BLaER1 treated with 17β-estradiol and CSF1 and Interleukin-3, amounts not matched to agents 10 nM and 100 nM (cell line): ENCODE results near the gene NECAB3.
"Not testable (repeated sequence)": the region's sequence is repeated elsewhere in the genome, so short reads cannot be mapped to it uniquely, and the experiment has no call there.

Source experiments
- H3K27ac ChIP-seq, 11 experiments: shearing (Covaris generic); formaldehyde crosslinking; 2 replicates each; pipeline ENCODE4 v1.8.1; 2022
- H3K27me3 ChIP-seq, 11 experiments: shearing (Covaris generic); formaldehyde crosslinking; 2 replicates each; pipeline ENCODE4 v1.8.1; 2022
- H3K36me3 ChIP-seq, 11 experiments: shearing (Covaris generic); formaldehyde crosslinking; 2 replicates each; pipeline ENCODE4 v1.8.1; 2022
- H3K4me1 ChIP-seq, 10 experiments: shearing (Covaris generic); formaldehyde crosslinking; 2 replicates each; pipeline ENCODE4 v1.8.1; 2022
- H3K4me2 ChIP-seq, 11 experiments: shearing (Covaris generic); formaldehyde crosslinking; 2 replicates each; pipeline ENCODE4 v1.8.1; 2022
- H3K4me3 ChIP-seq, 10 experiments: shearing (Covaris generic); formaldehyde crosslinking; 2 replicates each; pipeline ENCODE4 v1.8.1; 2022
- H3K9ac ChIP-seq, 11 experiments: shearing (Covaris generic); formaldehyde crosslinking; 2 replicates each; pipeline ENCODE4 v1.8.1; 2022
- H3K9me3 ChIP-seq, 11 experiments: shearing (Covaris generic); formaldehyde crosslinking; replicated peaks in 1 of 11; 2 replicates each; pipeline ENCODE4 v1.8.1; 2022
- H4K20me1 ChIP-seq, 11 experiments: shearing (Covaris generic); formaldehyde crosslinking; 2 replicates each; pipeline ENCODE4 v1.8.1; 2022
- Cebpa-rat ChIP-seq, 11 experiments: shearing (Covaris generic); IDR thresholded peaks; 2 replicates each; pipeline ENCODE4 v1.8.1; 2022

The NECAB3 gene

DNA sequence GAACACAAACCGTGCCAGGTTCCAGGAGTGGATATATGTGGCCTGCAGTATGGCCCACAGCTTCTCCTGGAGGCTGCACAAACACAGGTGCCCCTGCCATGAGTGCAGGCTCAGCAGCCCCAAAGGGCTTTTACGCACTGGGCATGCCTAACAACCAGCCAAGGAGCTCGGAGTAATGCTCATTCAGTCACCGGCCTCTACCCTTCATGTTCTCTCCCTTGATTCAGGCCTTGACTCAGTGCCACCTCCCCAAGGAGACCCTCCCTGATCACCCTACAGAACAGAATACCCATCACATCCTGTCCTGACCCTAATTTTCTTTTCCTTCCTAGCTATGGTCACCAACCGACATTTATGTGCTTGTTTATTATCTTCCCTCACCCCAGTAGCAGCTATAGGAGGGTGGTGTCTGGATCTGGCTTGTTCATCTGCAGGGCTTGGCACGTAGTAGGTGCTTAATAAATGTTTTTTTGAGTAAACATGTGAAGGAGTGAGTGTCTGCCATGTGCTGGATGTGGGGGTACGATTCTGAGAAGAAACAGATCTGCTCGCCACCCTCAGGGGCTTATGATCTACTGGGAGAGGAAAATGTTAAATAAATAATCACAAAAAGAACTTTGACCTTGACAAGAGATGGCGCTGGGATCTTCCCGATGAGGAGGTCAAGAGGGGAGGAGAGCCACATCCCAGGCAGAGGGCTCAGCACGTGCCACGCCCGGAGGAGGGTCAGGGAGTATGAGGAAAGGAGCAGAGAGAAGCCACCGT, 36.6 kb upstream of the NECAB3 start:
- no peaks in the 10 kb centered on the region for H3K36me3 ChIP-seq
- no peak for TF ChIP-seq Cebpa-rat (IDR thresholded peaks at IDR 0.05)
- H3K27ac ChIP-seq = no peak overlapping the region
- no peaks in the 10 kb centered on the region for H3K27me3 ChIP-seq
- no peaks in the 10 kb centered on the region for H4K20me1 ChIP-seq
- no peak overlapping the region for H3K4me2 ChIP-seq
- H3K9me3 ChIP-seq = no peaks in the 10 kb centered on the region
- H3K4me1 ChIP-seq = no peaks in the 10 kb centered on the region; a peak in 1 of 20 replicates
- H3K9ac ChIP-seq = no peak overlapping the region
- no peak overlapping the region for H3K4me3 ChIP-seq

DNA sequence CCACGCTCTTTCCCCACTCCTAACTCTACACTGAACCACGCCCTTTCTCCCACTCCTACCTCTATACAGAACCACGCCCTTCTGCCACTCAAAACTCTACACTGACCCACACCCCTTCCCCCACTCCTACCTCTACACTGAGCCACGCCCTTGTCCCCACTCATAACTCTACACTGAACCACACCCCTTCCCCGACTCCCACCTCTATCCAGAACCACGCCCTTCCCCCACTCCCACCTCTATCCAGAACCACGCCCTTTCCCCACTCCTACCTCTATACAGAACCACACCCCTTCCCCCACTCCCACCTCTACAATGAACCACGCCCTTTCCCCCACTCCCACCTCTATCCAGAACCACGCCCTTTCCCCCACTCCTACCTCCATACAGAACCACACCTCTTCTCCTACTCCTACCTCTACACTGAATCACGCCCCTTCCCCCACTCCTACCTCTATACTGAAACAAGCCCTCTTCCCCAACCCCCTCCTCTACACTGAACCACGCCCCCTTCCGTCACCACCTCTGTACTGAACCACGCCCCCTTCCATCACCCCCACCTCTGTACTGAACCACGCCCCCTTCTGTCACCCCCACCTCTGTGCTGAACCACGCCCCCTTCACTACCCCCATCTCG, 35.8 kb upstream of the NECAB3 start:
- Histone ChIP-seq H3K4me1 (no peaks in the 10 kb centered on the region; a peak in 1 of 20 replicates), H3K27me3 (no peaks in the 10 kb centered on the region), H4K20me1 (no peaks in the 10 kb centered on the region), H3K27ac (no peak overlapping the region), H3K9me3 (no peaks in the 10 kb centered on the region), H3K4me2 (no peak overlapping the region), H3K4me3 (no peak overlapping the region), H3K36me3 (no peaks in the 10 kb centered on the region), H3K9ac (no peak overlapping the region)
- TF ChIP-seq Cebpa-rat (IDR thresholded peaks at IDR 0.05) = no peak

DNA sequence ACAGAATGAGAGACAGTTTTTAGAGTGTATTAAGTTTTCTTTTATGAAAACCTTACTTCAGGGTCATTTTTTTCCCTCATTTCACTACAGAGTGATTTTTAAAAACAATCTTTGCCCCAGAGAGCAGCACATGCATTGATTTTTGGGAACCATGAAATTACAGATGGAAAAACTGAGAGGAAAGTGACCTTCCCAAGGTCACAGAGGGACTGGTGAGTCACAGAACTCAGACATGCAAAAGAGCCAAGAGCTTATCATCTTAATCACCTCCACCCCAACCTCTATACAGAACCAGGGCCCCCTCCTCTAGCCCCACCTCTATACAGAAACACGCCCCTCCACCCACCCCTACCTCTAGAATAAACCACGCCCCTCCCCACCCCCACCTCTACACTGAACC, 35.2 kb upstream of the NECAB3 start:
- no peak overlapping the region for H3K4me2 ChIP-seq
- no peaks in the 10 kb centered on the region for H3K9me3 ChIP-seq

DNA sequence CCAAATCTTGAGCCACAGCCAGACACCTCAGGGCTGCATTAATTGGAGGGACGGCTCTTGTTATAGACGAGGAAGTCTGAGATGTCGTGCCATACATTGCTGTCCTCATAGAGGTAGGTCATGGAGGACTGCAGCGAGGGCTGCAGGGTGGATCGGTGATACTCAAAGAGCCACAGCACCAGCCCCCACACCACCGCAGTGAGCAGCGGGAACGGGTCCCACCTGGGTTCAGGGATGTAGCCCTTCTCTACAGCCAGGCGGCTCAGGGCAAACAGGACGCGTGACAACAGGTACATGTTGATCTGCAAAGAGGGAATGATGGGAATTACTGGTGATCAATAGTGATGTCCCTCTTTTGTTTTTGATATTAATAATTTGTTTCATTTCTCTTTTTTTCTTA, 33.4 kb upstream of the NECAB3 start:
- no peaks in the 10 kb centered on the region for H3K36me3 ChIP-seq
- no peak overlapping the region for H3K4me3 ChIP-seq
- TF ChIP-seq Cebpa-rat (IDR thresholded peaks at IDR 0.05) = no peak
- H3K4me1 ChIP-seq = peaks cover 0 to 11% (median 8%) of the 10 kb centered on the region in 10 experiments; a peak in 13 of 20 replicates
- no peak overlapping the region for H3K27ac ChIP-seq
- no peak overlapping the region for H3K9ac ChIP-seq
- no peaks in the 10 kb centered on the region for H4K20me1 ChIP-seq
- H3K4me2 ChIP-seq = no peak overlapping the region
- H3K9me3 ChIP-seq = no peaks in the 10 kb centered on the region
- H3K27me3 ChIP-seq = no peaks in the 10 kb centered on the region

More for the DNA sequence above, 35.2 kb upstream of the NECAB3 start:
- Histone ChIP-seq H4K20me1 (no peaks in the 10 kb centered on the region), H3K4me1 (no peaks in the 10 kb centered on the region; a peak in 1 of 20 replicates), H3K9ac (no peak overlapping the region), H3K4me3 (no peak overlapping the region), H3K36me3 (no peaks in the 10 kb centered on the region), H3K27me3 (no peaks in the 10 kb centered on the region), H3K27ac (no peak overlapping the region)
- TF ChIP-seq Cebpa-rat (IDR thresholded peaks at IDR 0.05) = no peak

DNA sequence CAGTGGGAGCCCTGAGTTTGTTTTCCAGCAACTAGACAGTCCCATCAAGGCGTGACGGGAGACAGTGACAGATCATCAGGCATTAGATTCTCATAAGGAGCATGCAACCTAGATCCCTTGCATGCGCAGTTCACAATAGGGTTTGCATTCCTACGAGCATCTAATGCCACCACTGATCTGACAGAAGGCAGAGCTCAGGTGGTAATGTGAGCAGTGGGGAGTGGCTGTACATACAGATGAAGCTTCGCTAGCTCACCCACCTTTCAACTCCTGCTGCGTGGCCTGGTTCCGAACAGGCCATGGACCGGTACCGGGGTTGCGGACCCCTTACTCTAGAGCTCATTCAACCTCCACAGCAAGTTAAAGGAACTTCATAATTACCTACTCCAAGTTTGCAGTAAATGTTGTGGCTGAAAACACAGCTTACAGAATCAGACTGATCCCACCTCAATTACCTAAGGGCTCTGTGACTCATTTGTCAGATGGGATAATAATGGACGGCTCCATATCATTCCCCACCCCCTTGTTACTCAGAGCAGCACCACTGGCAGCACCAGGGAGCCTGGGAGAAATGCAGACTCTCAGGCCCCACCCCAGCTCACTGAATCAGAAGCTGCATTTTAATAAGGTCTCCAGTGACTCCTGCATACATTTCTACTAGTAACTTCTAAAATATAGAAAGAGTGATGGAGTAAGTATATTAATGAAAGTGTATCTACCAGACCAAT, 30.1 kb upstream of the NECAB3 start:
- H3K4me1 ChIP-seq = peaks cover 0 to 16% (median 9%) of the 10 kb centered on the region in 10 experiments; a peak in 13 of 20 replicates
- H4K20me1 ChIP-seq = no peaks in the 10 kb centered on the region
- H3K27ac ChIP-seq = no peak overlapping the region
- no peaks in the 10 kb centered on the region for H3K27me3 ChIP-seq
- TF ChIP-seq Cebpa-rat (IDR thresholded peaks at IDR 0.05) = no peak
- peaks cover 15 to 25% (median 19%) of the 10 kb centered on the region in 11 experiments; a peak in 21 of 22 replicates for H3K9me3 ChIP-seq
- no peak overlapping the region for H3K9ac ChIP-seq
- no peak overlapping the region for H3K4me2 ChIP-seq
- no peak overlapping the region for H3K4me3 ChIP-seq
- no peaks in the 10 kb centered on the region for H3K36me3 ChIP-seq

DNA sequence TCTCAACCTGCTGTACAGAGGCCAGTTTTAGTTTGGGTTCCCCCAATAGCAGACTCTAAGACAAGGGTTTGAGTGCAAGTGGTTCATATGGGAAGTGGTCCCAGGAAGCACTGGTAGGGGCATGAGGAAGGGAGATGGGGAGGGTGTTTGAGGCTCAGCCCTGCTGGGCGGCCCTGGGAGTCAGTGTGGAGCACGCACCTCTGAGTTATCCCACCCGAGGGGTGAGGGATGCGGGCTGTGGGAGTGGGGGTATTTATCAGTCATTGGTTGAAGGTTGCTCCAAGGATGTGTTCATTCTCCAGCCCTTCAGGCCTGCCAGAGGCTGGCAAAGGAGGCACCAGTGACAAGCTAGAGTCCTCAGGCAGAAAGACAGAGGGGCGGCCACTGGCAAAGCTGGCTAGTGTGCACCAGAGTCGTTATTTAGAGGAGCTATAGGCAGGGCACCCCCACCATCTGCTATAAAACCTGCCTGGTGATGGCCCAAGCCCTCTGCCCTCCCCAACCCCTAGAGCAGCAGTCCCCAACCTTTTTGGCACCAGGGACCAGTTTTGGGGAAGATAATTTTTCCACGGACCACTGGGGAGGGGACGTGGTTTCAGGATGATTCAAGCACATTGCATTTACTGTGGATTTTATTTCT, 29.4 kb upstream of the NECAB3 start:
- no peak overlapping the region for H3K9ac ChIP-seq
- H3K9me3 ChIP-seq = peaks cover 19 to 32% (median 25%) of the 10 kb centered on the region in 11 experiments; a peak in 21 of 22 replicates
- no peaks in the 10 kb centered on the region for H4K20me1 ChIP-seq
- peaks cover 0 to 16% (median 9%) of the 10 kb centered on the region in 10 experiments; a peak in 13 of 20 replicates for H3K4me1 ChIP-seq
- no peak overlapping the region for H3K27ac ChIP-seq
- no peaks in the 10 kb centered on the region for H3K27me3 ChIP-seq
- peak overlapping the region in 7 of 11 experiments; percentile 19 to 66 (median 38); a peak in 9 of 22 replicates for H3K4me2 ChIP-seq
- no peak overlapping the region for H3K4me3 ChIP-seq
- no peaks in the 10 kb centered on the region for H3K36me3 ChIP-seq
- no peak for TF ChIP-seq Cebpa-rat (IDR thresholded peaks at IDR 0.05)

DNA sequence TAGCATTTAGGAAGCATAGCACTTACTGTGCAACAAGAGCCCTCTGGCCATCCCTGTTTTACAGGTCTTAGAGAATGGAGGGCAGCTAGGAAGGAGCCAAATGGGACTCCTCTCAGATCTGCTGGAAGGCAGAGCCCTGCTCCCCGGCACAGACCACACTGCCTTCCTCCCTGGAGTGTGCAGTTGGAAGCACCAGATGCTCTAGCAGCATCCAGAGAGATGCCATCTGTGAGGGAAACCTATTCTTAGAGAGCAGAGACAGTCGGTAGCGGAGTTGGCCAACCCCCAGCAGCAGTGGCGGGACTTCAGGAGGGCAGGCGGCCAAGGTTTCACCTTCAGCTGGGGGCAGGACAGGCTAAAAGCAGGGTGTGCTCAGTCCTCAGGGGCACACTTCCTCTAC, 28.6 kb upstream of the NECAB3 start:
- Histone ChIP-seq H3K27me3 (no peaks in the 10 kb centered on the region), H3K9me3 (peaks cover 27 to 40% (median 32%) of the 10 kb centered on the region in 11 experiments), H3K4me1 (peaks cover 0 to 16% (median 9%) of the 10 kb centered on the region in 10 experiments; a peak in 13 of 20 replicates), H3K36me3 (no peaks in the 10 kb centered on the region), H3K4me2 (peak overlapping the region in 8 of 11 experiments; percentile 19 to 66 (median 44); a peak in 13 of 22 replicates), H3K9ac (0 out of 22 replicates have a peak overlapping the region, but pooled peaks of 1 of the 11 experiments have one; percentile 24), H3K4me3 (no peak overlapping the region), H3K27ac (no peak overlapping the region), H4K20me1 (no peaks in the 10 kb centered on the region)
- TF ChIP-seq Cebpa-rat (IDR thresholded peaks at IDR 0.05) = no peak

DNA sequence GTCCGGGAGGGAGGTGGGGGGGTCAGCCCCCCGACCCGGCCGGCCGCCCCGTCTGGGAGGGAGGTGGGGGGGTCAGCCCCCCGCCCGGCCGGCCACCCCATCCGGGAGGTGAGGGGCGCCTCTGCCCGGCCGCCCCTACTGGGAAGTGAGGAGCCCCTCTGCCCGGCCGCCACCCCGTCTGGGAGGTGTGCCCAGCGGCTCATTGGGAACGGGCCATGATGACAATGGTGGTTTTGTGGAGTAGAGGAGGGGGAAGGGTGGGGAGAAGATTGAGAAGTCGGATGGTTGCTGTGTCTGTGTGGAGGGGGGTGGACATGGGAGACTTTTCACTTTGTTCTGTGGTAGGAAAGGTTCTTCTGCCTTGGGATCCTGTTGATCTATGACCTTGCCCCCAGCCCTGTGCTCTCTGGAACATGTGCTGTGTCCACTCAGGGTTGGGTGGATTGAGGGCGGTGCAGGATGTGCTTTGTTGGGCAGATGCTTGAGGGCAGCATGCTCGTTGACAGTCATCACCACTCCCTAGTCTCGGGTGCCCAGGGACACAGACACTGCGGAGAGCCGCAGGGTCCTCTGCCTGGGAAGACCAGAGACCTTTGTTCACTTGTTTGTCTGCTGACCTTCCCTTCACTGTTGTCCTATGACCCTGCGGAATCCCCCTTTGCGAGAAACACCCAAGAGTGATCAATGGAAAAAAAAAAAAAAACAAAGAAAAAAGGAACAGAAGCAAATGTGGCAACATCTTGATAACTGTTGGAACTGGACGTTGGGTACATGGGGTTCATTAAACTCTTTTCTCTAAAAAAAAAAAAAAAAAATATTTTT, 27.6 kb upstream of the NECAB3 start:
- Histone ChIP-seq H3K27me3 (no peaks in the 10 kb centered on the region), H3K9me3 (peaks cover 27 to 43% (median 37%) of the 10 kb centered on the region in 11 experiments), H3K27ac (no peak overlapping the region), H3K4me2 (0 out of 22 replicates have a peak overlapping the region, but pooled peaks of 1 of the 11 experiments have one; percentile 58), H3K9ac (no peak overlapping the region), H3K4me3 (no peak overlapping the region), H3K4me1 (peaks cover 0 to 21% (median 11%) of the 10 kb centered on the region in 10 experiments; a peak in 14 of 20 replicates), H3K36me3 (no peaks in the 10 kb centered on the region), H4K20me1 (no peaks in the 10 kb centered on the region)
- no peak for TF ChIP-seq Cebpa-rat (IDR thresholded peaks at IDR 0.05)

DNA sequence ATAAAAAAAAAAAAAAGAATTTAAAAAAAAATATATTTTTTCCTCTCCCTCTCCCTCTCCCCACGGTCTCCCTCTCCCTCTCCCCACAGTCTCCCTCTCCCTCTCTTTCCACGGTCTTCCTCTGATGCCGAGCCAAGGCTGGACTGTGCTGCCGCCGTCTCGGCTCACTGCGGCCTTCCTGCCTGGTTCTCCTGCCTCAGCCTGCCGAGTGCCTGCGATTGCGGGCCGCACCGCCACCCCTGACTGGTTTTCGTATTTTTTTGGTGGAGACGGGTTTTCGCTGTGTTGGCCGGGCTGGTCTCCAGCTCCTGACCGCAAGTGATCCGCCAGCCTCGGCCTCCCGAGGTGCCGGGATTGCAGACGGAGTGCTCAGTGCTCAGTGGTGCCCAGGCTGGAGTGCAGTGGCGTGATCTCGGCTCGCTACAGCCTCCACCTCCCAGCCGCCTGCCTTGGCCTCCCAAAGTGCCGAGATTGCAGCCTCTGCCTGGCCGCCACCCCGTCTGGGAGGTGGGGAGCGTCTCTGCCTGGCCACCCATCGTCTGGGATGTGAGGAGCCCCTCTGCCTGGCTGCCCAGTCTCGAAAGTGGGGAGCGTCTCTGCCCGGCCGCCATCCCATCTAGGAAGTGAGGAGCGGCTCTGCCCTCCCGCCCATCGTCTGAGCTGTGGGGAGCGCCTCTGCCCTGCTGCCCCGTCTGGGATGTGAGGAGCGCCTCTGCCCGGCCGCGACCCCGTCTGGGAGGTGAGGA, 26.6 kb upstream of the NECAB3 start:
- not testable (repeated sequence) for H3K27me3 ChIP-seq
- peaks cover 0 to 21% (median 11%) of the 10 kb centered on the region in 10 experiments; a peak in 14 of 20 replicates for H3K4me1 ChIP-seq

DNA sequence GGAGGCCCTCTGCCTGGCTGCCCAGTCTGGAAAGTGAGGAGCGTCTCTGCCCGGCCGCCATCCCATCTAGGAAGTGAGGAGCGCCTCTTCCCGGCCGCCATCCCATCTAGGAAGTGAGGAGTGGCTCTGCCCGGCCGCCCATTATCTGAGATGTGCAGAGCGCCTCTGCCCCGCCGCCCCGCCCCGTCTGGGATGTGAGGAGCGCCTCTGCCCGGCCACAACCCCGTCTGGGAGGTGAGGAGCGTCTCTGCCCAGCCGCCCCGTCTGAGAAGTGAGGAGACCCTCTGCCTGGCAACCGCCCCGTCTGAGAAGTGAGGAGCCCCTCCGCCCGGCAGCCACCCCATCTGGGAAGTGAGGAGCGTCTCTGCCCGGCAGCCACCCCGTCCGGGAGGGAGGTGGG, 24.7 kb upstream of the NECAB3 start:
- H3K27ac ChIP-seq, H4K20me1 ChIP-seq, H3K36me3 ChIP-seq, H3K9ac ChIP-seq, H3K27me3 ChIP-seq, H3K4me2 ChIP-seq, H3K4me3 ChIP-seq: not testable (repeated sequence)
- peaks cover 27 to 43% (median 37%) of the 10 kb centered on the region in 11 experiments for H3K9me3 ChIP-seq
- peaks cover 3 to 39% (median 20%) of the 10 kb centered on the region in 10 experiments; a peak in 18 of 20 replicates for H3K4me1 ChIP-seq

More for the DNA sequence above, 26.6 kb upstream of the NECAB3 start:
- not testable (repeated sequence) for H3K4me2 ChIP-seq, H3K4me3 ChIP-seq, H3K36me3 ChIP-seq, H4K20me1 ChIP-seq, H3K9ac ChIP-seq, H3K27ac ChIP-seq
- H3K9me3 ChIP-seq = peaks cover 27 to 43% (median 37%) of the 10 kb centered on the region in 11 experiments
